Stomach (tissue), 9 donors: ENCODE data around the gene ELOVL7. TPM values are rescaled to one million over a fixed set of nuclear protein-coding genes. Genes with fewer than 3 reads are reported as not detected.

Experiments used
- DNase-seq, 2 donors: peaks; one replicate each; pipeline versions ENCODE4 v3.0.0 to v3.0.0-alpha.2; 2013 to 2019
- H3K27ac ChIP-seq, 5 donors: fragments of 200-600 bp in 4 of 5; sonication (generic) in 4 of 5; one replicate each; pipeline ENCODE4 v1.5.1; 2013 to 2019; ENCODE audit warnings: mild to moderate bottlenecking in 1 of 5, moderate library complexity in 1 of 5
- H3K27me3 ChIP-seq, 3 donors: fragments of 200-600 bp; sonication (generic); one replicate each; pipeline ENCODE4 v1.5.1; 2017 to 2019; ENCODE audit warnings: mixed run types in 1 of 3
- H3K36me3 ChIP-seq, 4 donors: fragments of 200-600 bp; sonication (generic); 1 replicate in 3 of 4; 2 replicates in 1 of 4; pipeline ENCODE4 v1.5.1; 2016 to 2019
- H3K4me1 ChIP-seq, 4 donors: fragments of 200-600 bp; sonication (generic); one replicate each; pipeline ENCODE4 v1.5.1; 2016 to 2019
- H3K4me3 ChIP-seq, 4 donors: fragments of 200-600 bp; sonication (generic) in 3 of 4; one replicate each; pipeline ENCODE4 v1.5.1; 2016 to 2019; ENCODE audit warnings: mild to moderate bottlenecking in 1 of 4
- H3K9me3 ChIP-seq, 4 donors: fragments of 200-600 bp; sonication (generic); one replicate each; pipeline ENCODE4 v1.5.1; 2016 to 2019
- CTCF ChIP-seq, 7 experiments: fragments of 450-650 bp in 4 of 7; fragments of 200-600 bp in 3 of 7; sonication (generic) in 3 of 7; IDR thresholded peaks; one replicate each; pipeline ENCODE4 v1.5.1; 2016 to 2019; ENCODE audit warnings: antibody characterized with exemption in 7 of 7, control low read depth in 2 of 7, mild to moderate bottlenecking in 1 of 7
- EP300 ChIP-seq: sonication (generic); formaldehyde crosslinking; IDR thresholded peaks from one replicate; pipeline ENCODE4 v1.6.1; 2017; ENCODE audit warnings: antibody characterized with exemption
- POLR2A ChIP-seq, 4 donors: fragments of 450-650 bp; IDR thresholded peaks; one replicate each; pipeline ENCODE4 v1.6.1; 2016; ENCODE audit warnings: antibody characterized with exemption in 4 of 4, control low read depth in 2 of 4, mild to moderate bottlenecking in 1 of 4, moderate library complexity in 1 of 4
- POLR2AphosphoS5 ChIP-seq, 3 donors: sonication (generic); formaldehyde crosslinking; IDR thresholded peaks; one replicate each; pipeline ENCODE4 v1.6.1; 2016; ENCODE audit warnings: antibody characterized with exemption in 3 of 3
- WGBS, 5 donors: extraction: QIAGEN DNeasy Blood & Tissue Kit in 3 of 5; methylation state at CpG; one replicate each; pipeline versions ENCODE4 v1.1.5 to v1.1.7; 2013 to 2018; 5-methylcytosine and 5-hydroxymethylcytosine counted together
- intact Hi-C: fragments of 100-400 bp; cut with DNase I; formaldehyde crosslinking; loops from one replicate; pipeline ENCODE4 v1.15.1; 2023; ENCODE audit warnings: low total_unique reads
- polyA plus RNA-seq, 3 donors: library from polyadenylated mRNA; stranded (reverse); fragments of 200-250 nt; gene quantifications; one replicate each; pipeline ENCODE4 v1.2.3, GENCODE V29; 2013
- total RNA-seq, 5 donors: library from RNA; depleted of rRNA; stranded (reverse); fragments of >200 nt; gene quantifications; one replicate each; pipeline versions ENCODE4 v1.1.0 to v1.2.3, GENCODE V29; 2014 to 2016
- donor health status: healthy with polysubstance abuse.
- donor health status: Bipolar disorder and iron deficiency.
- donor health status: healthy.

ELOVL7 gene
- total and polyA plus RNA-seq, 8 donors, result 0.31 to 12.7 (median 1.6) TPM; not detected in 2

DNA sequence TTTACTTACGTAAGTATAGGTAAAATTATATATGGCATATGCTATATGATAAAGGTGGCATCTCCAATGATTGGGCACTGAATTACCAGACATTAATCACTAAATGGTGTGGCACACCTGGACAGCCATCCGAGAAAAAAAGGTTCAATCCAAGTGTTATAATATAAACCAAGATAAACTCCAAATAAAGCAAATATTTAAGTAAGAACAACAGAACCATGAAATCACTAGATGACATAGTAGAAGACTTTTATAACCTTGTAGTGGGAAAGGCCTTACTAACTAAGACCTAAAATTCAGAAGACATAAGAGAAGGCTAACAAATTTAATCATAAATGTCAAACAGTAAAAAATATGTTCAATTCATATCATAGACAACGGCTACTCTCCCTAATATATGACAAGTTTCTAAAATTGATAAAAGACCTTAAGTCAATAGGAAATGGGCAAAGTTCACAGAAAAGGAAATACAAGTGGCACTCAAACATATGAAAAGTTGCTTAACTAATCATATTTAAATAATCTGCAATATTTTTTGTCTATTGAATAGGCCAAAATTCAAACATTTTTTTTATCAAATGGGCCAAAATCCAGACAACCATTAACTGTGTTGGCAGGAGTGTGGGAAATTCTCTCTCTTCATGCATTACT lies 55.1 kb downstream of the ELOVL7 start:
- Histone ChIP-seq H3K9me3 (no peaks in the 10 kb centered on the region), H3K27me3 (no peaks in the 10 kb centered on the region), H3K27ac (no peak overlapping the region), H3K4me3 (no peak overlapping the region), H3K4me1 (no peaks in the 10 kb centered on the region), H3K36me3 (no peaks in the 10 kb centered on the region)
- TF ChIP-seq CTCF (IDR thresholded peaks at IDR 0.05) (no peak), POLR2A (IDR thresholded peaks at IDR 0.05) (no peak), EP300 (no peak), POLR2AphosphoS5 (IDR thresholded peaks at IDR 0.05) (no peak)
- intact Hi-C loops, result no loop called here
- DNase-seq, result peak in 1 of 2 donors; percentile 4
- WGBS, 5 donors, result 33 to 58% (median 44%) methylated on average over 3 of the region's 3 CpGs

GRCh38 chr5:60779466-60779865 lies 64.6 kb downstream of the ELOVL7 start:
- no peak for DNase-seq
- H3K27ac ChIP-seq, result no peak overlapping the region
- H3K4me1 ChIP-seq, result no peaks in the 10 kb centered on the region
- no peaks in the 10 kb centered on the region for H3K9me3 ChIP-seq
- intact Hi-C loops, result no loop called here
- 88 to 92% (median 90%) methylated on average over 2 of the region's 2 CpGs for WGBS, 5 donors
- no peaks in the 10 kb centered on the region for H3K27me3 ChIP-seq
- H3K4me3 ChIP-seq, result no peak overlapping the region
- no peaks in the 10 kb centered on the region for H3K36me3 ChIP-seq
- TF ChIP-seq POLR2AphosphoS5 (IDR thresholded peaks at IDR 0.05), result no peak
- no peak for TF ChIP-seq EP300
- no peak for TF ChIP-seq POLR2A (IDR thresholded peaks at IDR 0.05)
- no peak for TF ChIP-seq CTCF (IDR thresholded peaks at IDR 0.05)

GRCh38 chr5:60776343-60776742 lies 67.7 kb downstream of the ELOVL7 start:
- DNase-seq, result no peak
- 73 to 93% (median 87%) methylated on average over 1 of the region's 1 CpG for WGBS, 5 donors
- intact Hi-C loops, result no loop called here
- H3K9me3 ChIP-seq, result no peaks in the 10 kb centered on the region
- no peaks in the 10 kb centered on the region for H3K4me1 ChIP-seq
- H3K27me3 ChIP-seq, result no peaks in the 10 kb centered on the region
- H3K36me3 ChIP-seq, result no peaks in the 10 kb centered on the region
- TF ChIP-seq POLR2AphosphoS5 (IDR thresholded peaks at IDR 0.05) (no peak), CTCF (IDR thresholded peaks at IDR 0.05) (no peak), EP300 (no peak), POLR2A (IDR thresholded peaks at IDR 0.05) (no peak)
- no peak overlapping the region for H3K27ac ChIP-seq
- no peak overlapping the region for H3K4me3 ChIP-seq

- TF ChIP-seq EP300, result no peak
- TF ChIP-seq POLR2A (IDR thresholded peaks at IDR 0.05), result no peak
- TF ChIP-seq POLR2AphosphoS5 (IDR thresholded peaks at IDR 0.05), result no peak
- no peak for DNase-seq
- 75 to 79% (median 76%) methylated on average over 6 of the region's 6 CpGs for whole genome bisulfite sequencing, 5 donors
- H3K27ac ChIP-seq, result no peak overlapping the region
- no peaks in the 10 kb centered on the region for H3K27me3 ChIP-seq
- intact Hi-C loops, result no loop called here
- no peaks in the 10 kb centered on the region for H3K9me3 ChIP-seq
- no peak overlapping the region for H3K4me3 ChIP-seq
- H3K4me1 ChIP-seq, result no peaks in the 10 kb centered on the region
- H3K36me3 ChIP-seq, result no peaks in the 10 kb centered on the region
Measured at GRCh38 chr5:60765019-60765709, 78.9 kb downstream of the ELOVL7 start.

GRCh38 chr5:60763061-60763460 lies 81.0 kb downstream of the ELOVL7 start:
- 66 to 90% (median 73%) methylated on average over 3 of the region's 3 CpGs for WGBS, 5 donors
- Histone ChIP-seq H3K9me3 (no peaks in the 10 kb centered on the region), H3K4me3 (no peak overlapping the region), H3K27me3 (no peaks in the 10 kb centered on the region), H3K4me1 (no peaks in the 10 kb centered on the region), H3K36me3 (no peaks in the 10 kb centered on the region), H3K27ac (no peak overlapping the region)
- intact Hi-C loops, result no loop called here
- no peak for DNase-seq
- TF ChIP-seq POLR2AphosphoS5 (IDR thresholded peaks at IDR 0.05), result no peak
- no peak for TF ChIP-seq CTCF (IDR thresholded peaks at IDR 0.05)
- no peak for TF ChIP-seq EP300
- TF ChIP-seq POLR2A (IDR thresholded peaks at IDR 0.05), result no peak
